Erythroblast (primary cell): ENCODE results near the gene RNF168.
A peak's percentile ranks its signal among the peaks of the same experiment; 100 is the strongest.
"Not testable (repeated sequence)": the region's sequence is repeated elsewhere in the genome, so short reads cannot be mapped to it uniquely, and the experiment has no call there.

Experiments
- DNase-seq, 2 experiments: peaks; one replicate each; lab custom pipeline; 2025; lab: John Stamatoyannopoulos, UW
- GATA1 ChIP-seq: IDR thresholded peaks from 2 replicates; pipeline ENCODE4 v1.6.1; 2011; ENCODE audit warnings: low read depth, mild to moderate bottlenecking, control low read depth, low read length, moderate library complexity
- POLR2A ChIP-seq: IDR thresholded peaks from 2 replicates; pipeline ENCODE4 v1.6.1; 2011; ENCODE audit warnings: mild to moderate bottlenecking, low read length

RNF168 gene

DNA sequence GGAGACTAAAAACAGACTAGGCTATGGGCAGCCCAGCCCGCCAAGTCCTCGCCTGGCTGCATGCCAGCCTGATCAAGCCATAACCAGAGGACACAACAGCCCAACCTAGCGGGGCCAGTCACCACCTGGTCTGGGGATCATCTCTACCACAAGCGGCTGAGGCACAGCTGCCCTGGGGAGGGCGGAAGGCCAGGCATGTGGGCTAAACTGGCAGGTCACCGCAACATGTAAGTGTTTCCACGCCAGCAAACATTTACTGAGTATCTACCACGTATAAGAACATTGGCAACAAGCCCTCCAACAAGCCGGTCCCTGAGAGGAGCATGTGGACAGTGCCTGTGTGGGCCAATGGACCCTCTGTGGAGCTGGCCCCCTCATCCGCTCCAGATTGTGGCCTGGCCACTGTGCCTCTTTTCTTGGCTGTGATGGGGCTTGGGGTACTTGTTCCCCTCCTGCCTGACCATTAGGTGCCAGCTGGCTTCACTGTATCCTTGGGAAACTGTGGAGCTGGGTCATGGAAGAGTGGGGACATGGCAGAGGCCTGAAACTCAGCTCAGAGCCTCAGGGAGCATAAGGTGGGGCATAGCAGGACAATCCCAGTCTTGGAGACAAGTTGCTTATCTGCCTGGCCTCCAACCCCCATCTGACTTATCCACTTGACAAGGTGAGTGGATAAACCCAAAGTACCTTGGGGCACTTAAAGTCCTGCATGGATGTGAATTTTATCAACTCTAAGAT is 80.4 kb downstream of the RNF168 start:
- peak; percentile 48 to 68 for DNase-seq
- no peak for TF ChIP-seq POLR2A
- no peak for TF ChIP-seq GATA1

DNA sequence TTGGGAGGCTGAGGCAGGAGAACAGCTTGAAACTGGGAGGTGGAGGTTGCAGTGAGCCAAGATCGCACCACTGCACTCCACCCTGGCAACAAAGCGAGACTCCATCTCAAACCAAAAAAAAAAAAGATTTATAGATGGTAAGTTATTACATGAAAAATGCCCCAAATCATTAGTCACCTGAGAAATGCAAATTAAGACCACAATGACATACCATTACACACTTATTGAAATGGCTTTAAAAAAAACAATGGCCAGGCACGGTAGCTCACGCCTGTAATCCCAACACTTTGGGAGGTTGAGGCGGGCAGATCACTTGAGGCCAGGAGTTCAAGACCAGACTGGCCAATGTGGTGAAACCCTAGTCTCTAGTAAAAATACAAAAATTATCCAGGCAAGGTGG is 81.9 kb downstream of the RNF168 start:
- not testable (repeated sequence) for DNase-seq

DNA sequence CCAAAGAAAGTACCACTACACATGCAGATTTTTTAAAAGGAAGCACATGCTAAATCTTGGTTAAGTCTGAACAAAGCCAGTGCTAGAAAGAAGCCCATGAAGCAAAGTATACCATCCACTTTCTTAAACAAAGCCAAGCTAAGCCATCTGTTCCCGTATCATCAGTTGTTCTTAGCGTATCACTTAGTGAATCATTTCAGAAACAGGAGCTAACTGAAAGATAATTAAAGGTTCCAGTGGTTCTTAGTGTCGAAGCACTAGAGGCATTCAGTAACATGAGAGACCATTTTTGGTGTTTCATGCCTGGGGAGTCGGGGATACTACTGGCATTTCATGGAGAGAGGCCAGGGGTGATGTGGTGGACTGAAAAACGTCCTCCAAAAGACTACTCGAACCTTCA is 84.2 kb downstream of the RNF168 start:
- TF ChIP-seq POLR2A = no peak
- no peak for TF ChIP-seq GATA1
- no peak for DNase-seq
